DND-41 (cell line): ENCODE data around the gene TNNI3K.

Source experiments
- ATAC-seq: fragments of 200-7000 bp; cut with Tn5 transposase; 3 replicates; pipeline ENCODE4 v1.9.1; 2021; ENCODE audit warnings: low read depth; ENCODE audit not compliant: insufficient read depth
- DNase-seq: peaks from one replicate; pipeline ENCODE4 v3.0.0-alpha.2; 2020
- H2AFZ ChIP-seq: 2 replicates; pipeline ENCODE4 v1.6.0; 2012; ENCODE audit warnings: low read depth, low read length
- H3K27ac ChIP-seq: 2 replicates; pipeline ENCODE4 v1.5.1; 2012; ENCODE audit warnings: low read length, inconsistent platforms
- H3K27me3 ChIP-seq: fragments of 200-600 bp; sonication (generic); 2 replicates; pipeline ENCODE4 v1.6.0; 2012; ENCODE audit warnings: low read length, mild to moderate bottlenecking, inconsistent platforms; ENCODE audit not compliant: insufficient read depth, poor library complexity
- H3K36me3 ChIP-seq: 2 replicates; pipeline ENCODE4 v1.5.1; 2012; ENCODE audit warnings: low read length, inconsistent platforms; ENCODE audit not compliant: insufficient read depth
- H3K4me1 ChIP-seq: 2 replicates; pipeline ENCODE4 v1.5.1; 2012; ENCODE audit warnings: mild to moderate bottlenecking, low read length; ENCODE audit not compliant: insufficient read depth
- H3K4me2 ChIP-seq: 2 replicates; pipeline ENCODE4 v1.6.0; 2012; ENCODE audit warnings: mild to moderate bottlenecking, moderate library complexity, low read length, inconsistent platforms; ENCODE audit not compliant: insufficient read depth
- H3K4me3 ChIP-seq, 2 experiments: fragments of 200-600 bp in 1 of 2; shearing (Covaris generic) in 1 of 2; 2 replicates each; pipeline ENCODE4 v1.5.1; 2012 to 2016; ENCODE audit warnings: inconsistent platforms in 2 of 2, low read length in 2 of 2, mild to moderate bottlenecking in 2 of 2, low read depth in 1 of 2, moderate library complexity in 1 of 2
- H3K79me2 ChIP-seq: 2 replicates; pipeline ENCODE4 v1.6.0; 2012; ENCODE audit warnings: low read length, inconsistent platforms; ENCODE audit not compliant: insufficient read depth
- H3K9ac ChIP-seq: 2 replicates; pipeline ENCODE4 v1.6.0; 2012; ENCODE audit warnings: low read depth, mild to moderate bottlenecking, inconsistent platforms, low read length, moderate library complexity
- H3K9me3 ChIP-seq: 2 replicates; pipeline ENCODE4 v1.5.1; 2012; ENCODE audit warnings: low read length, moderate library complexity, mild to moderate bottlenecking, inconsistent platforms; ENCODE audit not compliant: insufficient read depth, severe bottlenecking
- H4K20me1 ChIP-seq: 2 replicates; pipeline ENCODE4 v1.6.0; 2012; ENCODE audit warnings: low read length; ENCODE audit not compliant: insufficient read depth
- EZH2 ChIP-seq: IDR thresholded peaks from 3 replicates; pipeline ENCODE4 v1.6.1; 2012; ENCODE audit warnings: borderline replicate concordance, low read depth, mild to moderate bottlenecking, moderate library complexity, low read length, inconsistent platforms; ENCODE audit not compliant: severe bottlenecking
- TF ChIP-seq, protein P1 (sequence below): IDR thresholded peaks from 2 replicates; pipeline ENCODE4 v1.5.1; 2012; ENCODE audit warnings: borderline replicate concordance, low read length, moderate library complexity, mild to moderate bottlenecking; ENCODE audit not compliant: poor library complexity, severe bottlenecking; ENCODE audit errors: extremely low read depth

Gene TNNI3K

DNA sequence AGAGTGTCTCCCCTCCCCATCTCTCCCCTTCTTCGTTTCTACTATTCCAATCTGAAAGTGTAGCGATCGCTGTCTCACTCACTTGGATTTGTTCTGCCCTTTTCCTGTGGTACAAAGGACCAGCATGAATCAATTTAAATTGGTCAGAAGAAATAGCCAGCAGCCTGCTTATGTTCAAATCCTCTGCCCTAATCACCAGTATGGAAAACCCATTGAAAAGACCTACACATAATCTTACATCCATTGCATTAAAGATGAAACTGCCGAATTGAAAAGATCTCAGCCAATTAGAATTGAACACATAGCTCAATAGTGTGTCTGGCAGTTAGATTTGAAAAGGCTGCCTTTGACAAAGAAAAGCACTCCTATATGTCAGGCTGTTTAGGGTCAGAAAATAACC lies 122.6 kb downstream of the TNNI3K start:
- H2AFZ ChIP-seq: no peak overlapping the region
- H3K9me3 ChIP-seq: no peaks in the 10 kb centered on the region
- H4K20me1 ChIP-seq: no peaks in the 10 kb centered on the region
- H3K4me2 ChIP-seq: no peak overlapping the region
- no peaks in the 10 kb centered on the region for H3K27me3 ChIP-seq
- no peaks in the 10 kb centered on the region for H3K79me2 ChIP-seq
- H3K9ac ChIP-seq: no peak overlapping the region
- H3K27ac ChIP-seq: no peak overlapping the region
- ATAC-seq (no peak), DNase-seq (no peak)
- H3K4me1 ChIP-seq: no peaks in the 10 kb centered on the region
- H3K4me3 ChIP-seq: no peak overlapping the region
- H3K36me3 ChIP-seq: no peaks in the 10 kb centered on the region
- TF ChIP-seq, protein P1, sequence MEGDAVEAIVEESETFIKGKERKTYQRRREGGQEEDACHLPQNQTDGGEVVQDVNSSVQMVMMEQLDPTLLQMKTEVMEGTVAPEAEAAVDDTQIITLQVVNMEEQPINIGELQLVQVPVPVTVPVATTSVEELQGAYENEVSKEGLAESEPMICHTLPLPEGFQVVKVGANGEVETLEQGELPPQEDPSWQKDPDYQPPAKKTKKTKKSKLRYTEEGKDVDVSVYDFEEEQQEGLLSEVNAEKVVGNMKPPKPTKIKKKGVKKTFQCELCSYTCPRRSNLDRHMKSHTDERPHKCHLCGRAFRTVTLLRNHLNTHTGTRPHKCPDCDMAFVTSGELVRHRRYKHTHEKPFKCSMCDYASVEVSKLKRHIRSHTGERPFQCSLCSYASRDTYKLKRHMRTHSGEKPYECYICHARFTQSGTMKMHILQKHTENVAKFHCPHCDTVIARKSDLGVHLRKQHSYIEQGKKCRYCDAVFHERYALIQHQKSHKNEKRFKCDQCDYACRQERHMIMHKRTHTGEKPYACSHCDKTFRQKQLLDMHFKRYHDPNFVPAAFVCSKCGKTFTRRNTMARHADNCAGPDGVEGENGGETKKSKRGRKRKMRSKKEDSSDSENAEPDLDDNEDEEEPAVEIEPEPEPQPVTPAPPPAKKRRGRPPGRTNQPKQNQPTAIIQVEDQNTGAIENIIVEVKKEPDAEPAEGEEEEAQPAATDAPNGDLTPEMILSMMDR: no peak
- no peak for TF ChIP-seq EZH2

DNA sequence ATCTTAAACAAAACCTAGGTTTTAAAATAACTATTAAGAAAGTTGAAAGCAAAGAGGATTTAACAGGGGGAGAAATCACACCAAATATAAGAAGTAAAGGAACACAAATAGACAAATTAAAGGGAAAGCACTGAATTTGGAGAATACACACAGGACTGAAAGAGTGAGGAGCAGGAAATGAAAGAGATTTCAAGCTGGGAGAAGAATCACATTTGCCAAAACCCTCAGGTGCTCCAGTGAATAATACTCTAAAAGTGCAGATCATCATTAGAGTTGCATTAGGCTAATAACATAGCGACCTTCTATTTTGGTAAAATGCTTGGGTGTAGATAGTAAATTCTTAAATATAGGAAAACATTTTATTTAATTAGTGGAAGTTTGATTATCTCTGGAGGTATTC lies 127.5 kb downstream of the TNNI3K start:
- no peak for ATAC-seq
- no peak overlapping the region for H3K9ac ChIP-seq
- no peak overlapping the region for H2AFZ ChIP-seq
- no peaks in the 10 kb centered on the region for H3K9me3 ChIP-seq
- H3K4me2 ChIP-seq: no peak overlapping the region
- H4K20me1 ChIP-seq: no peaks in the 10 kb centered on the region
- H3K27me3 ChIP-seq: no peaks in the 10 kb centered on the region
- no peak for DNase-seq
- no peaks in the 10 kb centered on the region for H3K79me2 ChIP-seq
- H3K4me3 ChIP-seq: no peak overlapping the region
- no peaks in the 10 kb centered on the region for H3K4me1 ChIP-seq
- TF ChIP-seq EZH2: no peak
- TF ChIP-seq, protein P1: no peak
- no peak overlapping the region for H3K27ac ChIP-seq
- no peaks in the 10 kb centered on the region for H3K36me3 ChIP-seq

DNA sequence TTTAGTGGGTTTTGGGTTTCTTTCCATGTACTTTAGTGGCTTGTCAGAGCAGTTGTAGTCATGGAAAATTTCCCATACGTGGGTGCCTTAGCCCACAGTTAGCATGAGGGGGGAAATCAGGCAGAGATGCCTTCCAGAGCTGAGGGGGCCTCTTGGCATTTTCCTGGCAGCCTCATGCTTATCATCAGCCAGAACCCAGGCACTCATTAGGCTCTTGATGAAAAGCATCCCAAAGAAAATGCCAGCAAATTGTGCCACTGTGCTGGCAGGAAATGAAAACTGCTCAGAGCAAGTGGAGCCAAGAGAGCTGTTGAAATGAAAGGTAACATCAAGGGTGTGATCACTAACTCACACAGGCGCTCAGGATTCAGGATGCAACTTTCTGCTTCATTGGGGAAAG lies 128.0 kb downstream of the TNNI3K start:
- no peaks in the 10 kb centered on the region for H4K20me1 ChIP-seq
- no peak overlapping the region for H2AFZ ChIP-seq
- no peak for DNase-seq
- TF ChIP-seq, protein P1: no peak
- no peak for TF ChIP-seq EZH2
- H3K9me3 ChIP-seq: no peaks in the 10 kb centered on the region
- no peaks in the 10 kb centered on the region for H3K4me1 ChIP-seq
- no peak for ATAC-seq
- H3K4me3 ChIP-seq: no peak overlapping the region
- no peaks in the 10 kb centered on the region for H3K36me3 ChIP-seq
- no peak overlapping the region for H3K9ac ChIP-seq
- H3K4me2 ChIP-seq: no peak overlapping the region
- H3K27ac ChIP-seq: no peak overlapping the region
- no peaks in the 10 kb centered on the region for H3K79me2 ChIP-seq
- H3K27me3 ChIP-seq: no peaks in the 10 kb centered on the region

DNA sequence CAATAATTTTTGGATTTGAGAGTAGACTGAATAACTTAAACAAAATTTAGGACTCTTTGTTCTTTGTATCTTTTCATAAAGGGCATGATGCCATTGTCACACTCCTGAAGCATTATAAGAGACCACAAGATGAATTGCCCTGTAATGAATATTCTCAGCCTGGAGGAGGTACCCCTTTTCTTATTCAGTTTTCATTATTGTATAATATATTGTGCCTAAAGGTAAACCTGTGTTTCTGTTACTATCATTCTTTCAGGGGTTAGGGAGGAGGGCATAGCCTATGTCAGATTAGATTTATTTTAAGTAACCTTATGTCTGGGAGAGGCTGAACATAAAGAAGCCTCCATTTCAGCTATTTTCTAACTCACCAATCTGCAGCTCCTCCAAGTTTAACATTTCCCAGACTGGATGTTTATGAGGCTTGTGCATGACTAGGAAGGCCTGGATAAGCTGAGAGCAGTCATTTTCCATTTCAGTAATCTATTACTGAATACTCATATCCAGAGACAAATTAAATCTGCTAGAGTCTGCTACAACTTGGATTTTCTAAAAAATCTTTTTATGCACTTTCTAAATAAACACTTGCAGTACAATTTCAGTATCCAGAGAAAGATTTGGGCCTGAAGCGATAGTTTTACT lies 132.1 kb downstream of the TNNI3K start:
- Histone ChIP-seq H3K27ac (no peak overlapping the region), H3K36me3 (no peaks in the 10 kb centered on the region), H3K27me3 (no peaks in the 10 kb centered on the region), H3K4me3 (no peak overlapping the region), H4K20me1 (no peaks in the 10 kb centered on the region), H3K79me2 (no peaks in the 10 kb centered on the region), H2AFZ (no peak overlapping the region), H3K4me2 (no peak overlapping the region), H3K4me1 (no peaks in the 10 kb centered on the region), H3K9ac (no peak overlapping the region), H3K9me3 (no peaks in the 10 kb centered on the region)
- no peak for DNase-seq
- ATAC-seq: no peak
- no peak for TF ChIP-seq EZH2
- TF ChIP-seq, protein P1: no peak
